GOT3 (cell line): Measurements from ENCODE around the gene CCDC117.

Experiments
- DNase-seq: peaks from one replicate; lab custom pipeline; 2025; ENCODE audit warnings: mixed read lengths; lab: John Stamatoyannopoulos, UW

CCDC117 gene

GRCh38 chr22:28829358-28830181 lies 57.1 kb downstream of the CCDC117 start:
- DNase-seq: no peak

DNA sequence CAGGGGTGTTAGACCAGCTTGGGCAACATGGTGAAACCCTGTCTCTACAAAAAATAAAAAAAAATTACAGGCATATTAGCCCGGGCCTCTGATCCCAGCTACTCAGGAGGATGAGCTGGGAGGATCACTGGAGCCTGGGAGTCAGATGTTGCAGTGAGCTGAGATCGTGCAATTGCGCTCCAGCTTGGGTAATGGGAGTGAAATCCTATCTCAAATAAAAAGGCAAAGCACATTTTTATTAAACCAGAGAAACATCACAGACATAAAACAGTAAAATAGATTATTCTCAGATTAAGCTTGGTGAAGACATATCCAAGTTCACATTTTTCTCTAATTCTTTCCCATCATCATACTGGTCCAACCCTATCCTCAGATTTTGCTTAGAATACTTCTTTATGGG lies 57.9 kb downstream of the CCDC117 start:
- DNase-seq: no peak

GRCh38 chr22:28831140-28832072 lies 58.9 kb downstream of the CCDC117 start:
- DNase-seq: no peak

GRCh38 chr22:28832731-28833130 lies 60.2 kb downstream of the CCDC117 start:
- no peak for DNase-seq

DNA sequence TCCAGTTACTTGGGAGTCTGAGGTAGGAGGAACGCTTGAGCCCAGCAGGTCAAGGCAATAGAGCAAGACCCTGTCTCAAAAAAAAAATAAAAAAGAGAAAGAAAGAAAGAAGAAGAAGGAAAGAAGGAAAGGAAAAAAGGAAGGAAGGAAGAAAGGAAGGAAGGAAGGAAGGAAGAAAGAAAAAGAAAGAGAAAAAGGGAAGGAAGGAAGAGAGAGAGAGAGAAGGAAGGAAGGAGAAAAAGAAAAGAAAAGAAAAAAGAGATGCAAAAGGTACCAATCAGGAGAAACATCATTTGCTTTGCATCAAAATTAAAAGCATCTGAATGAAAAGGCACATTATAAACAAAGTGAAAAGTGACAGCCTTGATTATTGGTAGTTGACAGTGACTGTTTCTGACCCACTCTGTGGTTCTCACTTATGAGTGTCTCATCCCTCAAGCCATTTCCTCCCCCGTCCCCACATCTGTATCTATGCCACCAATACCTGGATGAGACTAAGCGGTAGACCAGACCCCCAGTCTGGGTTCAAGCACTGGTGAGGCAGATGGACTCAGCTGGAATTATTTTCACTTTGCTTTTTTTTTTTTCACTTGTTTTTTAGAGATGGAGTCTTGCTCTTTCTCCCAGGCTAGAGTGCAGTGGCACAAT lies 60.9 kb downstream of the CCDC117 start:
- no peak for DNase-seq

- no peak for DNase-seq
Observed at GRCh38 chr22:28835630-28836189, 63.2 kb downstream of the CCDC117 start.

DNA sequence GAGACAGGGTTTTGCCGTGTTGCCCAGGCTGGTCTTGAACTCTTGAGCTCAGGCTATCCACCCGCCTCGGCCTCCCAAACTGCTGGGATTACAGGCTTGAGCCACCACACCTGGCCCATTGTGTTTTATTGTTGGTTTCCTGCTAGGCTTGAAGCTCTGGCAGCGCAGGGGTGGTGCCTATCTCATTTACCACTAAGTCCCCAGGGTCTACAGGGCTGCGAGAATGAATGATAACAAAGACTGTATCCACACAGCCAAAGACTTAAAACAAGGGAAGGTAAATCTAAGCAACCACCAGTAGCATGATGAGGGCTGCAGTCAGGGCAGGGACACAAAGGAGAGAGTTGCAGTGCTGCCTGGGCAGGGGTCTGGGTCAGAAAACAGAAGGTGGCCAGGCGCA lies 65.1 kb downstream of the CCDC117 start:
- DNase-seq: no peak
